Activated naive CD4-positive, alpha-beta T cell treated with anti-CD3 and anti-CD28 coated beads, Interleukin-2, amount 50 U/mL, for 72 hours (primary cell): Measurements from ENCODE around the gene SYCP2. TPM values are rescaled to one million over a fixed set of nuclear protein-coding genes. Genes with fewer than 3 reads are reported as not detected.

ENCODE experiments used
- total RNA-seq, 2 donors: library from RNA; stranded (reverse); gene quantifications; one replicate each; pipeline ENCODE4 v1.2.3, GENCODE V29; 2022

The SYCP2 gene
- total RNA-seq, 2 donors from 2014 or later = 0.84 to 2.2 TPM

Other genes with a start within 250 kb of the SYCP2 start
- gene PPP1R3D, start 6.7 kb upstream of the SYCP2 start, total RNA-seq = 1 to 10 TPM; 4.8 to 4.9 TPM
- 10 to 100 TPM; 14.7 to 22.5 TPM for gene FAM217B, start 6.8 kb upstream of the SYCP2 start, total RNA-seq
- 1 to 10 TPM; 1.6 to 1.7 TPM for gene CDH26, start 24.8 kb upstream of the SYCP2 start, total RNA-seq